Fibroblast of peridontal ligament (primary cell): ENCODE results near the gene FBXW11.
A peak's percentile ranks its signal among the peaks of the same experiment; 100 is the strongest.
"Not testable (repeated sequence)": the region's sequence is repeated elsewhere in the genome, so short reads cannot be mapped to it uniquely, and the experiment has no call there.

ENCODE experiments used
- DNase-seq: peaks from one replicate; pipeline ENCODE4 v3.0.0-alpha.2; 2010; ENCODE audit errors: extremely low read depth

Gene FBXW11

DNA sequence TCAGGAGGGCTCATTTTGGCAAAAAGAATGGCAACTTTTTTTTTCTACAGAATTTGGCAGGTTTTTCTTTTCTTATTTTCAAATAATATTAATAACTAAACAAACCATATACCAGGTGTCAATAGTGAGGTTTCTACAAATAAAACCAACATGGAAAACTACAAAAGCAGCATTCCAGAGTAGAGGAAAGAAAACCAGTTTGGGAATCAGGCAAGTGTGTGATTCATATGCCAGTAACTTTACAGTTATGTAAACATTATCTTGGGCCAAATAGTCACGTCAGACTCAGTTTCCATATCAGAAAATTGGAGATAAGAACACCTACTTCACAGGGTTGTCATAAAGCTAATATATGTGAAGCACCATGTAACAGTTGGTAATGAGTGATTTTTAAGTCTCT is 51.7 kb downstream of the FBXW11 start:
- peak; percentile 42 for DNase-seq

GRCh38 chr5:171953860-171954701 is 52.4 kb downstream of the FBXW11 start:
- DNase-seq, result peak; percentile 73

DNA sequence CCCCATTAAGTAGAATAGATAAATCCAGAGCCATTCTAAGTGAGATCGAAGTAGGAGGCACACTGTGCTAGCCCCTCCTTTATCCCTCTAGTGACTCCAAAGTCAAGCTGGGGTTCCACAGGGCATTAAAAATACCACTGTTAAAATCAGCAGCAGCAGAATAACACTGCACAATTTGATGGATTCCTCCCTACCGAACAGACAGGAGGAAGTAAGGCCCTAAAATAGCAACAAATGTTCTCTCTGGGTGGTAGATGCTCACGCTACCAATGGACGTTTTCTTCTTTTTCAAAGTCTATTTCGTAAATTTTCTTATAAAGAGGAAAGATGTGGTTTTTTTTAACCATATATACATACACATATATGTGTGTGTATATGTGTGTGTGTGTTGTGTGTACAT is 54.4 kb downstream of the FBXW11 start:
- DNase-seq, result no peak

DNA sequence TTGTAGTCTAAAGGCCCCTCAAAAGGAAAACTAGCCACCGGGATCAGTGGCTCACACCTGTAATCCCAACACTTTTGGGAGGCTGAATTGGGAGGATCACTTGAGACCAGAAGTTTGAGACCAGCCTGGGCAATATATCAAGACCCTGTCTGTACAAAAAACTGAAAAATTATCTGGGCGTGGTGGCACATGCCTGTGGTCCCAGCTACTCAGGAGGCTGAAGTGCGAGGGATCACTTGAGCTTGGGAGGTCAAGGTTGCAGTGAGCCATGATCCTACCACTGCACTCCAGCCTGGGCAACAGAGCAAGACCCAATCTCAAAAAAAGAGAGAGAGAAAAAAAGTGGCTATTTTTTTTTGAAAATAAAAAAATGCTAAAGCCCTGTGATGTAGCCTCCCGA is 55.2 kb downstream of the FBXW11 start:
- DNase-seq, result no peak

DNA sequence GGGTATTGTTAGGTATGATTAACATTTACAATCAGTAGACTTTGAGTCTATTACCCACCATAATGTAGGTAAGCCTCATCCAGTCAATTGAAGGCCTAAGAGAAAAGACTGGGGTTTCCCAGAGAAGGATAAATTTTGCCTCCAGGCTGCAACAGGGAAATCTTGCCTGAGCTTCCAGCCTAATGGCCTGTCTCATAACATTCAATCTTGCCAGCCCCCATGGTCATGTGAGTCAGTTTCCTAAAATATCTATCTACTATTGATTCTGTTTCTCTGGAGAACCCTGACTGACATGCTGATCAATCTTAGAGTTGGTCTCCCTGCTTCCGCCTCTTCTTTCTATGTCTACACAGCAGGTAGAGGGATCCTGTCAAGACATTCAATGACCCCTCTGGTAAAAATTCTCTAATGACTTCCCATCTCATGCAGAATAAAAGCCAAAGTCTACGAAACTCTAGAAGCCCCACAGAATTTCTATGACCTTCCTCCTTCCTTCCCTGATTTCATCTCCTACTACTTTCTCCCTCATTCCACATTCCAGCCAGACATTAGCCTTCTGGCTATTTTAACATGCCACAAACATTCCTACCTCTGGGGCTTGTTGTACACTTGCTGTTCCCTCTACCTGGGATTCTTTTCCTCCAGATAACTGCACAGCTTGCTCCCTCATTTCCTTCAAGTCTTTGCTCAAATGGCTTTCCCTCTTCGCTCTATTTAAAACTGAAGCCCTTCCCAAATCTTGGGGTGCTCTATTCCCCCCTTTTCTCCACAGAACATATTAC is 60.2 kb downstream of the FBXW11 start:
- DNase-seq, result no peak

DNA sequence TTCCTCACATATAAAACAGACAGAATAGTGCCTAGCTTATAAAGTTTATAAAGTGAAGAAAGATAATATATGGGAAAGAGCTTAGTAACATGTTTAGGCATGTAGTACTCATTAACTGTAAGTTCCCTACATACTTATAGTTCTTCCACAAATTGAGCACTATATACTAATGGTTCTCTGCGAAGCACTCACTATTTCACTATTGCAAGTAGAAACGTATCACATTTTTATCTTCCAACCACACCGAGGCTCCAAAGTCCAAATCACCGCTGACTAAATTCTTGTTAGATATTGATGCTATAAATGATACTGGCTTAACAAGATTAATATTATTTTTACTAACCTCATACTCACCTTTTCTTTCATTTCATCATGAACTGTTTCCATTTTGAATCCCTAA is 61.0 kb downstream of the FBXW11 start:
- DNase-seq, result no peak

DNA sequence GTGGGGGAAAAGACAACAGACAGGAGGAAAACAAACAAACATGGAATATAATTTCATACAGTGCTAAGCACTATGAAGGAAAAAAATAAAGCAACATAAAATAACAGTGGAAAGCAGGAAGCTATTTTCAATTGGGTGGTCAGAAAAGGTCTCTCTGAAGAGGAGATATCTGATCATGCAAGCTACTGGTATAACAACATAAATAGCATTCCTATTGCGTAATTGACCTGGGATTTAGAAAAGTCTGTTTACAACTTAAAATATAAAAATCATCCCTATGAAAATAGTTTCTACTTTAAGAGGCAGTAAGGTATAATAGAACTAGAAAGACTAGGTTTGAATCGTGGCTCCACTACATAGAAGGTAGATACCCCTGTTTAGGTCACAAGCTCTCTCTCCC is 61.4 kb downstream of the FBXW11 start:
- DNase-seq, result peak; percentile 66

DNA sequence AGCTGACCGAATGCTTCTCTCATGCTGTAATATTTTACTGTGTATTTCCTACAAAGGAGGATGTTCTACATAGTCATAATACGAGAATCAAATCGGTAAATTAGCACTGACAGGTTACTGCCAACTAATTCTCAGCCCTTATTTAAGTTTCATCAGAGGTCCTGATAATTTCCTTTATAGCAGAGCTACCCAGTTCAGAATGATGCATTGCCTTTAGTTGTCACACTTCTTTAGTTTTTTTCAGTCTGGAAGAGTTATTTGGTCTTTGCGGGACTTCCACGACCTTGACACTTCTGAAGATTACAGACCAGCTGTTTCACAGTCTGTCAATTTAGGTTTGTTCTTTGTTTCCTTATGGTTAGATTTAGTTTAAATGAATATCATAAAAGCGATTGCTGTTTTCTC is 64.3 kb downstream of the FBXW11 start:
- DNase-seq, result not testable (repeated sequence)

DNA sequence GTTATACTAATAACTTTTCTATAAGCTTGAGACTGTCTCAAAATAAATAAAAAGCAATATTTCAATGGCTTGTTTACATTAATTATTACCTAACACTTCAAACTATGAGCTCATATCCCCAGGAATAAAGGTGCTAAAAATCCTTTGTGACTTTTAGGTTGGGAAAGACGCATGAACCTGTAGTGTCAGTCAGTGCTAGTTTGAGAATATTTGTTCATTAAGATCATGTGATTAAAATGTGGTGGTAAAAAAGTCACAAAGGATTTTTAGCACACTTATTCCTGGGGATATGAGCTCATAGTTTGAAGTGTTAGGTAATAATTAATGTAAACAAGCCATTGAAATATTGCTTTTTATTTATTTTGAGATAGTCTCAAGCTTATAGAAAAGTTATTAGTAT is 64.8 kb downstream of the FBXW11 start:
- not testable (repeated sequence) for DNase-seq

- DNase-seq, result not testable (repeated sequence)
These were observed 65.2 kb downstream of the FBXW11 start for GRCh38 chr5:171941275-171941674.

GRCh38 chr5:171939951-171940350 is 66.5 kb downstream of the FBXW11 start:
- DNase-seq, result no peak

GRCh38 chr5:171938358-171938757 is 68.1 kb downstream of the FBXW11 start:
- DNase-seq, result no peak

- no peak for DNase-seq
These were observed 69.1 kb downstream of the FBXW11 start for GRCh38 chr5:171937351-171937750.

GRCh38 chr5:171934586-171934985 is 71.9 kb downstream of the FBXW11 start:
- no peak for DNase-seq

DNA sequence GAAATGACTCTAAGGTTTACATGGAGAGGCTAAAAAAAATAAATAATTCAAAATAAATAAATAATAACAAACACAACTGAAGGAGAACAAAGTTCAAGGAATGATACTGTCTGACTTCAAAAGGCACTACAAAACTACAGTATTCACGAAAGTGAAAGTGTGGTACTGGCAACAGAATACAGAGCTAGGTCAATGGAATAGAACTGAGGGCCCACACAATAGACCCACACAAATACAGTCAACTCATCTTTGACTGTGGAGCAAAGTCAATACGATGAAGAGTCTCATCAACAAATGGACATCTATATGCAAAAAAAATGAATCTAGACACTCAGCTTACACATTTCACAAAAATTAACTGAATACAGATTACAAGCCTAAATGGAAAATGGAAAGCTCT is 75.3 kb downstream of the FBXW11 start:
- DNase-seq, result no peak

DNA sequence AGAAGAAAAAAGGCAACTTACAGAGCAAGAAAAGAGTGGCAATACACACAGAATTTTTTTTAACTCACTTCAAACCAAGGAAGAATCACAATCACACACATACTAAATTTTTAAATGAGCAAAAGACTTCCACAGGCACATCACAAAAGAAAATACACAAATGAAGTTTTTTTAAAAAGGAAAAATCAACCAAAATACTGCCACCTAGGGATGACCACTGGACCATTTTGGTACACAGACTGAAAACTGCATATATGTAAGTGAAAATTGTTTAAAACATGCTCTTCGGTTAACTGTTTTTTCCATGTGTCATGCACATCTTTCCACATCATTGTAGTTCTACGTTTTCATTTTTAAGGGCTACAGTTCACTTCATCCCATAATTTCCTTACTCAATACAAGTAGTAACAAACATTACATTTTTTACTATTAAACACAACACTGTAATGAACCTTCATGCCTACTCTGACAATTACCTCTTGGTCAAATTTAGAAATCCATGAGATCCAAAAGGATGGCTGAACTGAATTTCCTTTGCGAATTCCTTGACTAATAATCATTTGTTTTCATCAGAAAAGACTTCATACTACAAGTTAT is 79.0 kb downstream of the FBXW11 start:
- no peak for DNase-seq

DNA sequence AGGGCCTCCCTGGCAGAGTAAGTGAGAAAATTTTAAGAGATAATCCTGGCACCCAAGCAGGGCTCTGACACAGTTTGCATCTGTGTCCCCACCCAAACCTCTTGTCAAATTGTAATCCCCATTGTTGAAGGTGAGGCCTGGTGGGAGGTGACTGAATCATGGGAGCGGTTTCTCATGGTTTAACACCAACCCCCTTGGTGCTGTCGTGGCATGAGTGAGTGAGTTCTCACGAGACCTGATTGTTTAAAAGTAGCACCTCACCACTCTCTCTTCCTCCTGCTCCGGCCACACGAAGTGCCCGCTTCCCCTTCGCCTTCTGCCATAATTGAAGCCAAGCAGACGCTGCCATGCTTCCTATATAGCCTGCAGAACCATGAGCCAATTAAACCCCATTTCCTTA is 80.1 kb downstream of the FBXW11 start:
- DNase-seq, result no peak

DNA sequence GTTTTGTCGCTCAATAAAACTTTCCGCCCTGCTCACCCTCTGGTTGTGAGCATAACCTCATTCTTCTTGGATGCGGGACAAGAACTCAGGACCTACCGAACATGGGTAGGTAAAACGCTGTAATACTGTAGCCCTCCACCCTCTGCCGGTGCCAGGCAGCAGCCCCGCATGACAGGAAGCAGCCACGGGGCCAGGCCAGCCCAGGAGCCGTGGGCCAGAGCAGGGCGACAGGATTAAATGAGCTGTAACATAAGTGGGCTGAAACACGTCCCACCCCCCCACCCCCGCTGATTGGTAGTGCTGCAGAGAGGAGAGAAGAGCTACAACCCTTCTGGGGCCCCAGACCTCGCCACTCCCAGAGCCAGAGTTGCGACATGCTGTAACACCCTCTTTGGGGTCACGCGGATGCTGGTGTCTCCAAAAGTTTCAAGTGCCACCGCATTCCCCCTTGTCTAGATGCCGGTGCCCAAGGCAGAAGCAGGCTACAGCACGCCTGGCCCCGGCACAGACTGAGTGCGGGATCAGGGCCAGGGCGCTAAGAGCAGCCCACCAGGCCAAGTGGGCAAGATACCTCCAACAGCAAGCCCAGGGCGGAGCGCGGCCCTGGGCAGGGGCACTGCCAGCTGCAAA is 81.8 kb downstream of the FBXW11 start:
- no peak for DNase-seq

DNA sequence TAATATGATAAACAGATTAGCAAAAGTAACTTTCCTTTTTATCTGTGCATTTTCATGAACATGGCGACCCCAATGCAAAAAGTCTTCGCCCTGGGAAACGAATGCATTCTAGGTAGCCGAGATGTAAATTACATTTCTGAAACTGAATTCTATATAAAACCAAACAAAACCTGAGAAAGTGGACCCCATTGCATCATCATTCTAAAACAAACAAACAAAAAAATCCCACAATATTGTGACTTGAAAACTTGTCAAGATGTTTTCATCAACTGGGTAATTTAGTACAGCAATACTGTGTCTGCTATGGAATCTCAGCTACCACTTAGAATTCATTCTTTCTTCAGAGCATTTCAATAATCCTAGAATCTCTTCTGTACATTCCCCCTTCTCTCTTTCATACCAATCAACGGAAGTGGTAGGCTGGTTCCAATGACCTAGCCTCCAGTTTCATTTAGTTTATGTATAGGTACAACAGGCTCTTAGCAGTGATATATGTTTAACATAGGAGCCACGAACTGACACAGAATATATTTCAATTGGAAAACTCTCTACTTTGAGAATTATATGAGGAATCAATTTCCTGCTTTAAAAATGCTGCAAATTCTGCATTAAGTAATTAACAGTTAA is 85.6 kb downstream of the FBXW11 start:
- no peak for DNase-seq

DNA sequence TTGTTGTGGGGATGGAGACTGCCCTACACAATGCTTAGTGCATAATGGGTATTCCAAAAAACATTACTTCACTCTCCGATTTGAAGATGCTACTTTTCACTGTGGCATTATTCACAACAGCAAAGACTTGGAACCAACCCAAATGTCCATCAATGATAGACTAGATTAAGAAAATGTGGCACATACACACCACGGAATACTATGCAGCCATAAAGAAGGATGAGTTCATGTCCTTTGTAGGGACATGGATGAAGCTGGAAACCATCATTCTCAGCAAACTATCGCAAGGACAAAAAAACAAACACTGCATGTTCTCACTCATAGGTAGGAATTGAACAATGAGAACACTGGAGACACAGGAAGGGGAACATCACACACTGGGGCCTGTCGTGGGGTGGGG is 90.7 kb downstream of the FBXW11 start:
- DNase-seq, result not testable (repeated sequence)

DNA sequence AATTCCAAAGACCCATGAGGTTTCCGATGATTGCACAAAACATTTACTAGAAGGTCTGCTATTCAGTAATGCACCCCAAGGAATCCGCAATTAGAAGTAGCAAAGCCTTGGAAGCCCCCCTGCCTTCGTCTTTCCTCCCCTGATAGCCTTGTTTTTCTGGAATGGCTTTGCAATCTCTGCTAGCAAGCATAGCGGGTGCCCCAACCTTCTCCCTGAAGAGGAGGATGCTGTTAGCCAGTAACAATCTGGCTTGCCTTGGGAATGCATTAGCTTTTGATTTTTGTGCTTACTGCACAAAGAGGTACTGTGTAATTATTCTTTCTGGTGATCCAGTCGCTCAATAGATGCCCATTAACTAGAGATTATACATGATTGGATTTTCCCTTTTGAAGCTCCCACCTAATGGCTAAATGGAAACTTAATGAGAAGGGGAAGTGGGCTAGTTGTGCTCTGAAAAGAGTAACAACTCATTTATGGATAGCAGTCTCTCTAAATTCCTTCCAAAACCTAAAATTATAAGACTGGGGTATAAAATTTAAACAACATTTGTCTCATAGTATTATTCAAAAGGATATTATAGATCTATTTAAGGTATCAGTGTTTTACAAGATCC is 91.6 kb downstream of the FBXW11 start:
- DNase-seq, result peak; percentile 33

DNA sequence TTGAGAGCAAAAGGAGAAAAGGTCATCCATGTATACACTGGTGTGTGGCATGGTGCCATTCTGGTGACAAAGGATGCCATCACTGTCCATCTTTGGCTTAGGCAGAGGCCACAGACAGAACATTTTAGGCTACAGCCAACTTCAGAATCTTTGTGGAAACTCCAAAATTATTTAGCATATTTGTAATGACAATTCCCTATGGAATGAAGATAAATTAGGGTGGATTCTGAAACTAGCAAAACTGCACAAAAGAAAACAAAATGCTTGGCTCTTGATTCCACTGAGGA is 92.5 kb downstream of the FBXW11 start:
- DNase-seq, result peak; percentile 25
